Activated CD8-positive, alpha-beta memory T cell treated with anti-CD3 and anti-CD28 coated beads, Interleukin-2, amount 50 U/mL, for 4 hours (primary cell): ENCODE measurements around the gene OR5A2.
"Not testable (repeated sequence)": the region's sequence is repeated elsewhere in the genome, so short reads cannot be mapped to it uniquely, and the experiment has no call there.

ENCODE experiments used
- DNase-seq: peaks from one replicate; pipeline ENCODE4 v3.0.0-alpha.2; 2020

OR5A2 gene

DNA sequence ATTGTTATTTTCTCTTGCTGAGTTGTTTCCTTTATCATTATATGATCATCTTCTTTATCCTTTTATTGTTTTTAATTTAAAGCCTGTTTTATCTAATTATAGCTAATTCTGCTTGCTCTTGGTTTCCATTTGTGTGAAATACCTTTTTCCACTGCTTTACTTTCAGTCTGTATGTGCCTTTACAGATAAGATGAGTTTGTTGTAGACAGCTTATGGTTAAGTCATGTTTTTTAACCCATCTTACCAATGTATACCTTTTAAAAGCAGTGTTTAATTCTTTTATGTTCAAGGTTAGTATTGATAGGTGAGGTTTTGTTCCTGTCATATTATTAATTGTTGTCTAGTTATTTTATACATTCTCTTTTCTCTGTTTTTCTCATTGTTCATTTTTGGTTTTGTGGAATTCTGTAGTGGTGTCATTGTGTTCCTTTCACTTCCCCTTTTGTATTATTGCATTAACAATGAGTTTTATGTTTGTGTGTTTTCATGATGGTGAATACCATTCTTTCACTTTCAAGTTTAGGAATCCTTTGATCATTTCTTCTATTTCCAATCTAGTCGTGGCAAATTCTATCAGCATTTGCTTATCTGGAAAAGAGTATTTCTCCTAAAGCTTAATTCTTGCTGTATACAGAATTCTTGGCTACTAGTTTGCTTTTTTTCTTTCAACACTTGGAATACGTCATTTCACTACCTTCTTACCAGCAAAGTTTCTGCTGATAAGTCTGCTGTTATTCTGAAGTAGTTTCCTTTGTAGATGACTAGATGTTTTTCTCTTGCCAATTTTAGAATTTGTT lies 45.8 kb downstream of the OR5A2 start:
- no peak for DNase-seq

DNA sequence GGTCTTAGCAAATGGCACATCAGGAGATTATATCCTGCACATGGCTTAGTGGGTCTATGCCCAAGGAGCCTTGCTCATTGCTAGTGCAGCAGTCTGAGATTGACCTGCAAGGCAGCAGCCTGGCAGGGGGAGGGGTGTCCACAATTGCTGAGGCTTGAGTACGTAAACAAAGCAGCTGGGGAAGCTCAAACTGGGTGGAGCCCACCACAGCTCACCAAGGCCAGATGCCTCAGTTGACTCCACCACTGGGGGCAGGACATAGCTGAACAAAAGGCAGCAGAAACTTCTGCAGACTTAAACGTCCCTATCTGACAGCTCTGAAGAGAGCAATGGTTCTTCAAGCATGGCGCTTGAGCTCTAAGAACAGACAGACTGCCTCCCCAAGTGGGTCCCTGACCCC lies 53.9 kb downstream of the OR5A2 start:
- DNase-seq: not testable (repeated sequence)

DNA sequence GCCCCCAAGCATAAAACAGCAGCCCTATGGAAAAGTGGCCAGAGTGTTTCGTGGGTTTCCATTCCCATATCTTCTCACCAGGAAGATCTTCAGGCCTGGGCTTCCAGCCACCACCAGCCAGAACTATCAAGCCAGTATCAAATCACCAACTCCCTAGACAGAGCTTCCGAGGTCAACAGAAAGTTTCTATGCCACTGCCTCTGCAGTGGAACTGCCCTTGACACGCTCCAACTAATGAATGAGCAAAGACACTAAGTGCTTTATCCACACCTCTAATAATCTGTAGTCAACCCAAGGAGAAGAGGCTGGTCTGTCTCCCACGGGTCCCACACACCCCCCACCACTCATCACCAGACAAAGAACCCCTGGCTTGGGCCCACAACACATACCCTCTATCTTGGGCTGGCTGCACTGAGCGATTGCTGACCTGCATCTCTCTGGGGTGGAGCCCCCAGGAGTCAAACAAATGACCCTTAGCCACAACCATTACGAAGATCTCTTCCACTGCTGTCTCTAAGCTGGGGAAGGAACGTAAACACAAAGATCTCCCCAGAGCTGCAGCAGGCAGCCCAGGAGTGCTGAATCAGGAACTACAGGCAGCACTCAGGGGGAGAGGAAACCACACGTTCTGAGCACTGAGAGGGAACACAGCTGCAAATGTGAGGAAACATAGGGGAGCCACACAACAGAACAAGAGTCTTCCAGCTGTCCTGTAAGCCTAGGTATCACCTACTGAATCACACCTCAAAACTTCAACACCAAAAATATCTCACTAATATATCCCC lies 57.8 kb downstream of the OR5A2 start:
- no peak for DNase-seq
